ENCODE data around the gene TCTN2. TPM values are rescaled to one million over a fixed set of nuclear protein-coding genes. Genes with fewer than 3 reads are reported as not detected.

TCTN2 gene
- total RNA-seq = 1 to 10 TPM; 3.0 to 3.5 TPM

- peaks cover 17% of the 10 kb centered on the region for H3K4me1 Mint-ChIP-seq (ENCODE audit: low read depth)
- peak within 1 kb of the TSS; percentile 81 for H3K4me3 Mint-ChIP-seq
- CTCF ChIA-PET = no interaction called here
- H3K9me3 Mint-ChIP-seq = no peaks in the 10 kb centered on the region
- no peaks in the 10 kb centered on the region for H3K36me3 Mint-ChIP-seq (ENCODE audit: low read depth)
- no peaks in the 10 kb centered on the region for H3K27me3 Mint-ChIP-seq (ENCODE audit: low read depth)
- H3K27ac Mint-ChIP-seq = no peak within 1 kb of the TSS
- DNase-seq = peak; percentile 95
- intact Hi-C loops (cut with micrococcal nuclease) = loop anchor here (1.0 to 2.0 kb wide), 2 partner anchors 38 to 43 kb away; partner anchors contain the start of genes EIF2B1 and GTF2H3
Measured at GRCh38 chr12:123670882-123671728, at the start of gene TCTN2. Gene TCTN2, plus strand, starts transcription at chr12:123671113. Its CDS starts 128 bp downstream, at chr12:123671241.

GRCh38 chr12:123621619-123622530 lies 49.0 kb upstream of the TCTN2 start:
- CTCF ChIA-PET = interaction anchor here (0.6 to 1.3 kb wide), 2 partner anchors 9 to 236 kb away, joined by 3 read pairs; no protein-coding TSS in a partner anchor
- Mint-ChIP-seq H3K27me3 (ENCODE audit: low read depth) (no peaks in the 10 kb centered on the region), H3K4me1 (ENCODE audit: low read depth) (peaks cover 8% of the 10 kb centered on the region), H3K27ac (peak overlapping the region; percentile 80), H3K36me3 (ENCODE audit: low read depth) (peaks cover 38% of the 10 kb centered on the region), H3K9me3 (no peaks in the 10 kb centered on the region), H3K4me3 (no peak overlapping the region)
- intact Hi-C loops (cut with micrococcal nuclease) = no loop called here
- DNase-seq = peak; percentile 35

GRCh38 chr12:123633379-123634141 lies 37.4 kb upstream of the TCTN2 start, which contains the start of the genes EIF2B1 and GTF2H3:
Gene EIF2B1, minus strand, starts transcription at chr12:123633686. Its CDS starts 129 bp downstream, at chr12:123633557.
Gene GTF2H3, plus strand, starts transcription at chr12:123633829. Its CDS starts 31 bp downstream, at chr12:123633860.
- Mint-ChIP-seq H3K4me3 (peak within 1 kb of the TSS; percentile 99), H3K4me1 (ENCODE audit: low read depth) (peaks cover 33% of the 10 kb centered on the region), H3K27me3 (ENCODE audit: low read depth) (no peaks in the 10 kb centered on the region), H3K27ac (peak within 1 kb of the TSS; percentile 94), H3K9me3 (no peaks in the 10 kb centered on the region), H3K36me3 (ENCODE audit: low read depth) (peaks cover 25% of the 10 kb centered on the region)
- DNase-seq = peak; percentile 99
- intact Hi-C loops (cut with micrococcal nuclease) = loop anchor here (1.0 to 10.0 kb wide), 7 partner anchors 31 to 339 kb away; partner anchors contain the start of genes CCDC92, DDX55, DNAH10 and TCTN2
- CTCF ChIA-PET = interaction anchor here (0.9 kb wide), 1 partner anchor 286 kb away, joined by 3 read pairs; no protein-coding TSS in a partner anchor

- Mint-ChIP-seq H3K27me3 (ENCODE audit: low read depth) (no peaks in the 10 kb centered on the region), H3K4me1 (ENCODE audit: low read depth) (peaks cover 33% of the 10 kb centered on the region), H3K4me3 (peak overlapping the region; percentile 99), H3K9me3 (no peaks in the 10 kb centered on the region), H3K36me3 (ENCODE audit: low read depth) (peaks cover 21% of the 10 kb centered on the region), H3K27ac (peak overlapping the region; percentile 94)
- no peak for DNase-seq
- intact Hi-C loops (cut with micrococcal nuclease) = loop anchor here (5.0 to 10.0 kb wide), 2 partner anchors 131 to 338 kb away; partner anchors contain the start of genes CCDC92, DNAH10 and ZNF664
- CTCF ChIA-PET = interaction anchor here (0.6 to 0.9 kb wide), 2 partner anchors 285 to 989 kb away, joined by 3 read pairs; no protein-coding TSS in a partner anchor
Measured at GRCh38 chr12:123634142-123634561, 36.8 kb upstream of the TCTN2 start.

GRCh38 chr12:123643911-123644310 lies 27.0 kb upstream of the TCTN2 start:
- CTCF ChIA-PET = no interaction called here
- DNase-seq = no peak
- no peaks in the 10 kb centered on the region for H3K9me3 Mint-ChIP-seq
- H3K27ac Mint-ChIP-seq = no peak overlapping the region
- peaks cover 2% of the 10 kb centered on the region for H3K4me1 Mint-ChIP-seq (ENCODE audit: low read depth)
- peaks cover 16% of the 10 kb centered on the region for H3K36me3 Mint-ChIP-seq (ENCODE audit: low read depth)
- no peaks in the 10 kb centered on the region for H3K27me3 Mint-ChIP-seq (ENCODE audit: low read depth)
- no peak overlapping the region for H3K4me3 Mint-ChIP-seq
- intact Hi-C loops (cut with micrococcal nuclease) = no loop called here

- DNase-seq = no peak
- Mint-ChIP-seq H3K4me3 (no peak overlapping the region), H3K4me1 (ENCODE audit: low read depth) (no peaks in the 10 kb centered on the region), H3K27ac (no peak overlapping the region), H3K36me3 (ENCODE audit: low read depth) (peaks cover 17% of the 10 kb centered on the region), H3K27me3 (ENCODE audit: low read depth) (no peaks in the 10 kb centered on the region), H3K9me3 (no peaks in the 10 kb centered on the region)
- CTCF ChIA-PET = interaction anchor here (0.6 kb wide), 2 partner anchors 348 to 455 kb away, joined by 4 read pairs; no protein-coding TSS in a partner anchor
- intact Hi-C loops (cut with micrococcal nuclease) = no loop called here
Measured at GRCh38 chr12:123645380-123645779, 25.5 kb upstream of the TCTN2 start.

- intact Hi-C loops (cut with micrococcal nuclease) = no loop called here
- H3K36me3 Mint-ChIP-seq (ENCODE audit: low read depth) = peaks cover 17% of the 10 kb centered on the region
- CTCF ChIA-PET = interaction anchor here (0.6 kb wide), 2 partner anchors 348 to 454 kb away, joined by 4 read pairs; no protein-coding TSS in a partner anchor
Measured at GRCh38 chr12:123645878-123646277, 25.0 kb upstream of the TCTN2 start.

GRCh38 chr12:123648401-123648800 lies 22.5 kb upstream of the TCTN2 start:
- peaks cover 21% of the 10 kb centered on the region for H3K36me3 Mint-ChIP-seq (ENCODE audit: low read depth)
- CTCF ChIA-PET = no interaction called here
- no peaks in the 10 kb centered on the region for H3K4me1 Mint-ChIP-seq (ENCODE audit: low read depth)
- DNase-seq = no peak
- no peak overlapping the region for H3K4me3 Mint-ChIP-seq
- H3K9me3 Mint-ChIP-seq = no peaks in the 10 kb centered on the region
- intact Hi-C loops (cut with micrococcal nuclease) = no loop called here
- no peak overlapping the region for H3K27ac Mint-ChIP-seq
- no peaks in the 10 kb centered on the region for H3K27me3 Mint-ChIP-seq (ENCODE audit: low read depth)

More at GRCh38 chr12:123645878-123646277, 25.0 kb upstream of the TCTN2 start:
- no peak overlapping the region for H3K27ac Mint-ChIP-seq
- no peak for DNase-seq
- H3K27me3 Mint-ChIP-seq (ENCODE audit: low read depth) = no peaks in the 10 kb centered on the region
- no peaks in the 10 kb centered on the region for H3K9me3 Mint-ChIP-seq
- no peak overlapping the region for H3K4me3 Mint-ChIP-seq
- H3K4me1 Mint-ChIP-seq (ENCODE audit: low read depth) = no peaks in the 10 kb centered on the region

- Mint-ChIP-seq H3K9me3 (no peaks in the 10 kb centered on the region), H3K4me1 (ENCODE audit: low read depth) (peaks cover under 1% of the 10 kb centered on the region), H3K4me3 (no peak overlapping the region), H3K36me3 (ENCODE audit: low read depth) (peaks cover 34% of the 10 kb centered on the region), H3K27me3 (ENCODE audit: low read depth) (no peaks in the 10 kb centered on the region), H3K27ac (no peak overlapping the region)
- CTCF ChIA-PET = no interaction called here
- intact Hi-C loops (cut with micrococcal nuclease) = no loop called here
- DNase-seq = no peak
Measured at GRCh38 chr12:123654129-123654701, 16.7 kb upstream of the TCTN2 start.

- H3K4me1 Mint-ChIP-seq (ENCODE audit: low read depth) = peaks cover 8% of the 10 kb centered on the region
- H3K27ac Mint-ChIP-seq = no peak overlapping the region
- H3K27me3 Mint-ChIP-seq (ENCODE audit: low read depth) = no peaks in the 10 kb centered on the region
- intact Hi-C loops (cut with micrococcal nuclease) = no loop called here
- no peaks in the 10 kb centered on the region for H3K9me3 Mint-ChIP-seq
- CTCF ChIA-PET = no interaction called here
- H3K4me3 Mint-ChIP-seq = no peak overlapping the region
- peaks cover 40% of the 10 kb centered on the region for H3K36me3 Mint-ChIP-seq (ENCODE audit: low read depth)
- no peak for DNase-seq
Measured at GRCh38 chr12:123655420-123655819, 15.5 kb upstream of the TCTN2 start.

GRCh38 chr12:123656392-123656791 lies 14.5 kb upstream of the TCTN2 start:
- intact Hi-C loops (cut with micrococcal nuclease) = no loop called here
- Mint-ChIP-seq H3K36me3 (ENCODE audit: low read depth) (peaks cover 43% of the 10 kb centered on the region), H3K4me1 (ENCODE audit: low read depth) (peaks cover 8% of the 10 kb centered on the region)

More at GRCh38 chr12:123656392-123656791, 14.5 kb upstream of the TCTN2 start:
- no peak overlapping the region for H3K4me3 Mint-ChIP-seq
- H3K9me3 Mint-ChIP-seq = no peaks in the 10 kb centered on the region
- no peaks in the 10 kb centered on the region for H3K27me3 Mint-ChIP-seq (ENCODE audit: low read depth)
- no peak overlapping the region for H3K27ac Mint-ChIP-seq
- no peak for DNase-seq
- CTCF ChIA-PET = interaction anchor here (0.7 kb wide), 2 partner anchors 100 to 985 kb away, joined by 3 to 5 read pairs; no protein-coding TSS in a partner anchor

All from activated naive CD4-positive, alpha-beta T cell treated with anti-CD3 and anti-CD28 coated beads for 36 hours (primary cell).